ENCODE data around the gene SMG6. TPM values are rescaled to one million over a fixed set of nuclear protein-coding genes. Genes with fewer than 3 reads are reported as not detected.

Gene SMG6
- total and polyA plus RNA-seq, 2 of the 8 experiments (the other 6 are each of a cell fraction or from before 2014, with no cell fraction given): 18.5 to 25.2 TPM

GRCh38 chr17:2016494-2016893 lies 287.1 kb downstream of the SMG6 start:
- Histone ChIP-seq H4K8ac (ENCODE audit: extremely low read depth, insufficient read depth, low read length) (no peak overlapping the region), H2BK20ac (ENCODE audit: low read length) (no peak overlapping the region), H3K27ac (ENCODE audit: low read depth, low read length) (no peak overlapping the region), H2BK5ac (ENCODE audit: low read depth, low read length) (no peak overlapping the region), H4K5ac (ENCODE audit: insufficient read length, low read depth, low read length) (no peak overlapping the region), H3K9me3 (ENCODE audit: insufficient read depth in 2 of 2, low read depth in 1 of 2, low read length in 1 of 2) (no peaks in the 10 kb centered on the region), H2BK120ac (replicated peaks; ENCODE audit: low read depth, low read length) (no peak overlapping the region), H4K20me1 (replicated peaks in 1 of 2; ENCODE audit: control insufficient read depth in 1 of 2, insufficient read depth in 2 of 2, low read length in 2 of 2) (peaks cover 0 to 2% of the 10 kb centered on the region in 2 experiments), H3K4me2 (ENCODE audit: insufficient read depth in 1 of 2, low read depth in 2 of 2, low read length in 2 of 2) (no peak overlapping the region), H3K56ac (replicated peaks; ENCODE audit: insufficient read length, low read depth, low read length) (no peak overlapping the region), H3K4me1 (replicated peaks in 1 of 4; ENCODE audit: control insufficient read depth in 3 of 4, insufficient read depth in 4 of 4, low read length in 3 of 4) (peaks cover 0 to 8% (median 2%) of the 10 kb centered on the region in 4 experiments; a peak in 3 of 7 replicates), H2AFZ (ENCODE audit: low read length) (no peak overlapping the region), H2AK5ac (ENCODE audit: low read depth, low read length) (no peak overlapping the region), H3K4ac (replicated peaks; ENCODE audit: insufficient read length, low read depth, low read length) (no peak overlapping the region), H3K4me3 (ENCODE audit: extremely low read depth in 1 of 4, insufficient read depth in 2 of 4, low read depth in 3 of 4, low read length in 4 of 4) (no peak overlapping the region), H3K79me2 (ENCODE audit: control insufficient read depth in 1 of 2, insufficient read depth in 2 of 2, low read length in 2 of 2) (no peaks in the 10 kb centered on the region), H2BK12ac (ENCODE audit: low read depth, low read length) (no peak overlapping the region), H2BK15ac (ENCODE audit: low read length) (no peak overlapping the region), H3K79me1 (ENCODE audit: low read depth, low read length) (no peaks in the 10 kb centered on the region), H3K36me3 (ENCODE audit: control insufficient read depth in 2 of 4, insufficient read depth in 4 of 4, low read length in 3 of 4) (no peaks in the 10 kb centered on the region), H3K14ac (ENCODE audit: insufficient read length) (no peak overlapping the region), H4K91ac (replicated peaks; ENCODE audit: insufficient read length, low read length) (no peak overlapping the region), H3K27me3 (replicated peaks in 1 of 4; ENCODE audit: control insufficient read depth in 3 of 4, extremely low read depth in 1 of 4, insufficient read depth in 3 of 4, low read length in 3 of 4) (peaks cover 0 to 37% (median 29%) of the 10 kb centered on the region in 4 experiments; a peak in 6 of 7 replicates), H3K9ac (replicated peaks in 1 of 4; ENCODE audit: extremely low read depth in 1 of 4, low read depth in 3 of 4, low read length in 3 of 4) (no peak overlapping the region; a peak in 1 of 7 replicates), H3K23me2 (ENCODE audit: low read depth, low read length) (no peaks in the 10 kb centered on the region), H3K23ac (ENCODE audit: insufficient read length) (no peak overlapping the region), H3K18ac (ENCODE audit: extremely low read depth, low read length) (no peak overlapping the region)
- ChIA-PET CTCF (ENCODE audit: partially characterized antibody) (interaction anchor here (1.0 kb wide), 1 partner anchor 43 kb away, joined by 5 read pairs; no protein-coding TSS in a partner anchor), POLR2A (ENCODE audit: partially characterized antibody) (interaction anchor here (1.0 to 1.1 kb wide), 2 partner anchors 8 to 24 kb away, joined by 3 to 4 read pairs; partner anchors contain the start of gene RTN4RL1)
- FAIRE-seq (no peak), DNase-seq (ENCODE audit: low read depth in 1 of 2, low spot score in 2 of 2) (no peak)
- WGBS, 2 experiments (ENCODE audit: extremely low coverage in 1 of 2, insufficient coverage in 1 of 2, insufficient read length in 1 of 2, insufficient replicate concordance in 2 of 2, low coverage in 1 of 2, low lambda C conversion rate in 2 of 2, missing lambda C conversion rate in 1 of 2): 89% methylated on average over 20 of the region's 20 CpGs; no CpG with 5 or more reads in 1 of the 2 experiments
- TF ChIP-seq RXRA (IDR thresholded peaks at IDR 0.05; ENCODE audit: insufficient read depth, low read depth, low read length): no peak
- no peak for TF ChIP-seq RBBP5 (IDR thresholded peaks at IDR 0.05; ENCODE audit: borderline replicate concordance, low read depth, low read length)
- no peak for TF ChIP-seq JUND (IDR thresholded peaks at IDR 0.05; ENCODE audit: low read length)
- TF ChIP-seq CEBPB (IDR thresholded peaks at IDR 0.05; ENCODE audit: low read depth, low read length): no peak
- no peak for TF ChIP-seq SRF (IDR thresholded peaks at IDR 0.05; ENCODE audit: low read depth, low read length)
- TF ChIP-seq RAD21 (IDR thresholded peaks at IDR 0.05 in 1 of 2, conservative IDR thresholded peaks at IDR 0.05 in 1 of 2; ENCODE audit: low read depth in 2 of 2, low read length in 2 of 2): no peak
- TF ChIP-seq TCF12 (IDR thresholded peaks at IDR 0.05; ENCODE audit: low read depth, low read length): no peak
- no peak for TF ChIP-seq EGR1 (IDR thresholded peaks at IDR 0.05; ENCODE audit: borderline replicate concordance, low read depth, low read length)
- TF ChIP-seq RFX5 (IDR thresholded peaks at IDR 0.05; ENCODE audit: borderline replicate concordance, low read depth, low read length): no peak
- TF ChIP-seq SP4 (IDR thresholded peaks at IDR 0.05; ENCODE audit: low read length): no peak
- no peak for TF ChIP-seq POLR2AphosphoS5 (IDR thresholded peaks at IDR 0.05; ENCODE audit: low read depth, low read length)
- TF ChIP-seq USF2 (IDR thresholded peaks at IDR 0.05; ENCODE audit: low read length): no peak
- no peak for TF ChIP-seq KDM5A (IDR thresholded peaks at IDR 0.05; ENCODE audit: low read length)
